HepG2 (cell line): ENCODE data around the gene SDCCAG8. TPM values are rescaled to one million over a fixed set of nuclear protein-coding genes. Genes with fewer than 3 reads are reported as not detected.

Experiments
- ATAC-seq: fragments of 200-7000 bp; cut with Tn5 transposase; 3 replicates; pipeline ENCODE4 v1.9.1; 2020; ENCODE audit warnings: mild to moderate bottlenecking, moderate library complexity
- BruUV-seq: library from RNA; stranded (reverse); fragments of 400-500 nt; replicated peaks from 2 replicates; lab custom pipeline; 2021; lab: Mats Ljungman, UMichigan
- CTCF ChIA-PET: fragments of 300-600 bp; formaldehyde crosslinking; extraction: SDS; loops from one replicate; lab custom pipeline; 2021; ENCODE audit warnings: low total read pairs, inconsistent platforms, low intra/inter-chr PET ratio; lab: Yijun Ruan, JAX
- POLR2A ChIA-PET: fragments of 350-600 bp; sonication (Branson Sonifier 250); formaldehyde crosslinking; loops from one replicate; lab custom pipeline; 2020; ENCODE audit warnings: antibody characterized with exemption, inconsistent platforms; lab: Yijun Ruan, JAX
- DNase-seq: peaks from one replicate; pipeline ENCODE4 v3.0.0-alpha.2; 2015; ENCODE audit warnings: low spot score
- FAIRE-seq: peaks from 3 replicates; lab custom pipeline; 2011; peaks lifted over from hg19 to GRCh38; lab: Jason Lieb, UNC
- H2AFZ ChIP-seq: one replicate; pipeline ENCODE4 v1.6.1; 2011; ENCODE audit warnings: low read length, inconsistent platforms
- H3K27ac ChIP-seq: fragments of 300-600 bp; 3 replicates; pipeline ENCODE4 v1.8.0; 2011; ENCODE audit warnings: mixed run types, mild to moderate bottlenecking, mixed read lengths, low read length, inconsistent platforms; ENCODE audit not compliant: insufficient read depth; ENCODE audit errors: extremely low read length
- H3K27me3 ChIP-seq, 2 experiments: fragments of 200-600 bp in 1 of 2; 2 replicates in 1 of 2; 3 replicates in 1 of 2; pipeline versions ENCODE4 v1.6.0 to v1.8.0; 2011; ENCODE audit warnings: low read length in 2 of 2, mild to moderate bottlenecking in 2 of 2, moderate library complexity in 2 of 2, inconsistent platforms in 1 of 2; ENCODE audit not compliant: insufficient read depth in 2 of 2, control insufficient read depth in 1 of 2
- H3K36me3 ChIP-seq, 2 experiments: fragments of 200-600 bp in 1 of 2; replicated peaks in 1 of 2; 2 replicates in 1 of 2; 3 replicates in 1 of 2; pipeline versions ENCODE4 v1.5.1 to v1.8.0; 2011; ENCODE audit warnings: low read length in 2 of 2, inconsistent platforms in 1 of 2; ENCODE audit not compliant: insufficient read depth in 2 of 2, control insufficient read depth in 1 of 2
- H3K4me1 ChIP-seq: 2 replicates; pipeline ENCODE4 v1.5.1; 2012; ENCODE audit warnings: low read length, inconsistent platforms; ENCODE audit not compliant: insufficient read depth
- H3K4me2 ChIP-seq: 2 replicates; pipeline ENCODE4 v1.6.0; 2011; ENCODE audit warnings: low read depth, low read length, inconsistent platforms
- H3K4me3 ChIP-seq, 3 experiments: fragments of 200-600 bp in 1 of 3; sonication (generic), shearing (Covaris generic) in 1 of 3; replicated peaks in 1 of 3; 2 replicates each; pipeline ENCODE4 v1.5.1; 2011 to 2016; ENCODE audit warnings: low read length in 3 of 3, inconsistent platforms in 2 of 3, low read depth in 2 of 3, mild to moderate bottlenecking in 2 of 3, control low read depth in 1 of 3, mixed read lengths in 1 of 3; ENCODE audit not compliant: insufficient read depth in 1 of 3
- H3K79me2 ChIP-seq: one replicate; pipeline ENCODE4 v1.6.1; 2011; ENCODE audit warnings: low read length, inconsistent platforms; ENCODE audit not compliant: insufficient read depth
- H3K9ac ChIP-seq: 2 replicates; pipeline ENCODE4 v1.6.0; 2011; ENCODE audit warnings: mild to moderate bottlenecking, low read depth, low read length, inconsistent platforms; ENCODE audit not compliant: insufficient read depth
- H3K9me3 ChIP-seq: 2 replicates; pipeline ENCODE4 v1.5.1; 2012; ENCODE audit warnings: mild to moderate bottlenecking, low read length
- H4K20me1 ChIP-seq: 2 replicates; pipeline ENCODE4 v1.6.0; 2011; ENCODE audit warnings: inconsistent platforms, mild to moderate bottlenecking, low read length, moderate library complexity; ENCODE audit not compliant: insufficient read depth
- CENPT ChIP-seq: sonication (generic); formaldehyde crosslinking; IDR thresholded peaks from 2 replicates; pipeline ENCODE4 v1.8.0; 2022; ENCODE audit warnings: low read depth, mild to moderate bottlenecking, moderate library complexity, missing genetic modification reagents
- EED ChIP-seq: sonication (generic); formaldehyde crosslinking; IDR thresholded peaks from 2 replicates; pipeline ENCODE4 v1.5.0; 2020; ENCODE audit warnings: mild to moderate bottlenecking, missing genetic modification reagents
- FUBP1 ChIP-seq: sonication (generic); formaldehyde crosslinking; IDR thresholded peaks from 2 replicates; pipeline ENCODE4 v1.5.1; 2020; ENCODE audit warnings: missing genetic modification reagents, mild to moderate bottlenecking, borderline replicate concordance
- MATR3 ChIP-seq: sonication (generic); formaldehyde crosslinking; IDR thresholded peaks from 2 replicates; pipeline ENCODE4 v1.4.0; 2020; ENCODE audit warnings: missing genetic modification reagents
- MXI1 ChIP-seq: IDR thresholded peaks from 3 replicates; pipeline ENCODE4 v1.6.1; 2012; ENCODE audit warnings: low read depth, low read length, inconsistent platforms, borderline replicate concordance
- NAIF1 ChIP-seq: sonication (generic); formaldehyde crosslinking; IDR thresholded peaks from 2 replicates; pipeline ENCODE4 v1.5.0; 2020; ENCODE audit warnings: mild to moderate bottlenecking, missing genetic modification reagents, borderline replicate concordance
- RARG ChIP-seq: sonication (generic); formaldehyde crosslinking; IDR thresholded peaks from 2 replicates; pipeline ENCODE4 v1.4.0; 2020; ENCODE audit warnings: low read depth, mild to moderate bottlenecking, missing genetic modification reagents
- SIX4 ChIP-seq: sonication (generic); formaldehyde crosslinking; IDR thresholded peaks from 2 replicates; pipeline ENCODE4 v1.4.0; 2020; ENCODE audit warnings: missing genetic modification reagents
- ZBTB43 ChIP-seq: sonication (generic); formaldehyde crosslinking; conservative IDR thresholded peaks from 2 replicates; pipeline ENCODE4 v1.4.0; 2020; ENCODE audit warnings: missing genetic modification reagents
- ZNF143 ChIP-seq: sonication (generic); formaldehyde crosslinking; IDR thresholded peaks from 2 replicates; pipeline ENCODE4 v1.4.0; 2020; ENCODE audit warnings: missing genetic modification reagents
- ZNF232 ChIP-seq: sonication (generic); formaldehyde crosslinking; IDR thresholded peaks from 2 replicates; pipeline ENCODE4 v1.4.0; 2020; ENCODE audit warnings: missing genetic modification reagents, borderline replicate concordance
- ZNF326 ChIP-seq: sonication (generic); formaldehyde crosslinking; IDR thresholded peaks from 2 replicates; pipeline ENCODE4 v1.4.0; 2020; ENCODE audit warnings: missing genetic modification reagents, borderline replicate concordance
- ZNF34 ChIP-seq: sonication (generic); formaldehyde crosslinking; IDR thresholded peaks from 2 replicates; pipeline ENCODE4 v1.4.0; 2020; ENCODE audit warnings: mild to moderate bottlenecking, missing genetic modification reagents, borderline replicate concordance
- ZNF709 ChIP-seq: sonication (generic); formaldehyde crosslinking; IDR thresholded peaks from 2 replicates; pipeline ENCODE4 v1.5.0; 2020; ENCODE audit warnings: mild to moderate bottlenecking, missing genetic modification reagents
- WGBS: methylation state at CpG from one replicate; pipeline ENCODE4 v1.1.6; 2017; ENCODE audit warnings: low lambda C conversion rate; 5-methylcytosine and 5-hydroxymethylcytosine counted together
- in situ Hi-C: cut with HindIII; loops from 2 replicates; pipeline ENCODE4 v1.10.0; 2017; ENCODE audit warnings: low pct_unique_long_range_greater_than_20kb; ENCODE audit not compliant: extremely low pct_ligation_motif_present
- intact Hi-C: fragments of 100-400 bp; cut with micrococcal nuclease; formaldehyde crosslinking; loops from one replicate; pipeline ENCODE4 v1.10.0; 2022; ENCODE audit not compliant: unreplicated experiment
- polyA plus RNA-seq, 8 experiments: library from polyadenylated mRNA; depleted of rRNA in 3 of 8; stranded (reverse) in 7 of 8; unstranded in 1 of 8; fragments of >200 nt; fragmentation: Illumina TruSeq in 4 of 8; extraction: Trizol in 4 of 8; gene quantifications; 2 replicates each; pipeline versions ENCODE4 v1.2.1 to v1.2.3, GENCODE V29; 2011 to 2016; ENCODE audit warnings: low read depth in 4 of 8, missing spikeins in 1 of 8, mixed read lengths in 1 of 8; ENCODE audit not compliant: insufficient read depth in 1 of 8
- total RNA-seq, 5 experiments: library from RNA; depleted of rRNA; stranded (reverse); fragments of >200 nt; fragmentation: Illumina TruSeq; extraction: Trizol; gene quantifications; 2 replicates each; pipeline ENCODE4 v1.2.3, GENCODE V29; 2016; ENCODE audit warnings: low read depth in 1 of 5
- TF ChIP-seq, protein P1 (sequence below): sonication (generic); formaldehyde crosslinking; IDR thresholded peaks from 2 replicates; pipeline ENCODE4 v1.5.0; 2020; ENCODE audit warnings: missing genetic modification reagents

The SDCCAG8 gene
- total and polyA plus RNA-seq, 2 of the 13 experiments (the other 11 are each of a cell fraction or from before 2014, with no cell fraction given) = 9.5 to 13.4 TPM

DNA sequence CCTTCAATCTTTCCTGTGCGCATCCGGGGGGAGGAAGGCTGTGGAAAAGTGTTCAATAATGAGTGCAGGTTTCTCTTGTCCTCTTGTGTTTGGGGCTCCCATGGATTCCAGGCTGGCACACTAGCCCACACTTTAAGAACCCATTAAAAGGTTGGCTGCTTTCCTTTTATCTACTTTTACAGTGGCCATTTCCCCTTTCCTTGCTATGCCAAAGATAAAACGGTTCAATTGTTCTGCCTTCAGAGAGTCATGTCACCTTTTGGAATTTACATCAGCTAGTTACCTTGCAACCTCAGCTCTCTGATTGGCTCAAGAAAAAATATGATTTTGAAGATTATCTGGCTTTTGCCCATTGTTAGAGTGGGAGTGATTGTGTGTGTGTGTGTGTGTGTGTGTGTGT, 182.3 kb downstream of the SDCCAG8 start:
- Histone ChIP-seq H3K4me1 (no peaks in the 10 kb centered on the region), H3K9ac (no peak overlapping the region), H3K27ac (no peak overlapping the region), H2AFZ (no peak overlapping the region), H3K4me3 (no peak overlapping the region), H3K9me3 (no peaks in the 10 kb centered on the region), H3K4me2 (no peak overlapping the region), H4K20me1 (no peaks in the 10 kb centered on the region), H3K27me3 (no peaks in the 10 kb centered on the region), H3K79me2 (no peaks in the 10 kb centered on the region), H3K36me3 (no peaks in the 10 kb centered on the region)
- in situ Hi-C loops = no loop called here
- TF ChIP-seq ZBTB43 (CRISPR knock-in tag) = no peak
- TF ChIP-seq ZNF326 (CRISPR knock-in tag) = no peak
- TF ChIP-seq ZNF709 (CRISPR knock-in tag) = no peak
- TF ChIP-seq ZNF34 (CRISPR knock-in tag) = no peak
- TF ChIP-seq, protein P1, sequence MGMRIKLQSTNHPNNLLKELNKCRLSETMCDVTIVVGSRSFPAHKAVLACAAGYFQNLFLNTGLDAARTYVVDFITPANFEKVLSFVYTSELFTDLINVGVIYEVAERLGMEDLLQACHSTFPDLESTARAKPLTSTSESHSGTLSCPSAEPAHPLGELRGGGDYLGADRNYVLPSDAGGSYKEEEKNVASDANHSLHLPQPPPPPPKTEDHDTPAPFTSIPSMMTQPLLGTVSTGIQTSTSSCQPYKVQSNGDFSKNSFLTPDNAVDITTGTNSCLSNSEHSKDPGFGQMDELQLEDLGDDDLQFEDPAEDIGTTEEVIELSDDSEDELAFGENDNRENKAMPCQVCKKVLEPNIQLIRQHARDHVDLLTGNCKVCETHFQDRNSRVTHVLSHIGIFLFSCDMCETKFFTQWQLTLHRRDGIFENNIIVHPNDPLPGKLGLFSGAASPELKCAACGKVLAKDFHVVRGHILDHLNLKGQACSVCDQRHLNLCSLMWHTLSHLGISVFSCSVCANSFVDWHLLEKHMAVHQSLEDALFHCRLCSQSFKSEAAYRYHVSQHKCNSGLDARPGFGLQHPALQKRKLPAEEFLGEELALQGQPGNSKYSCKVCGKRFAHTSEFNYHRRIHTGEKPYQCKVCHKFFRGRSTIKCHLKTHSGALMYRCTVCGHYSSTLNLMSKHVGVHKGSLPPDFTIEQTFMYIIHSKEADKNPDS = no peak
- FAIRE-seq (no peak), DNase-seq (no peak), ATAC-seq (no peak)
- no TSS peak for BruUV-seq
- ChIA-PET CTCF (no interaction called here), POLR2A (no interaction called here)
- WGBS = 92% methylated on average over 3 of the region's 3 CpGs
- intact Hi-C loops = no loop called here

DNA sequence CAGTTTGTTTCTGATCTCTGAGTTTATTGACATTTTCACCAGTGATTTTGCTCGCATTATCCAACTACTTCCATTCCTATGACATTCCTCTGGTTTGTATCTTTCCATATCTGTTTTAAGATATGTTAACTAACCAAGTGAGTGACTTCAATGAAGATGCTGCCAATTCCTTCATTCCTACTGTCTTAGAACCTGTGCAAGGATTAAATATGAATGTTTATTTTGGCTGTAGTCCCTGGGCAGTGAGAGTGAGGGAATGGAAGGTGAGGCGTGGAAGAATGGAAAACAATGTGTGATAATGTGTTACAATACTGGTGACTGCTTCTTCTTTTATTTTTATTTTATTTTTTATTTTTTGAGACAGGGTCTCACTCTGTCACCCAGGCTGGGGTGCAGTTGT, 183.0 kb downstream of the SDCCAG8 start:
- Histone ChIP-seq H2AFZ (no peak overlapping the region), H3K36me3 (no peaks in the 10 kb centered on the region), H3K9me3 (no peaks in the 10 kb centered on the region), H3K79me2 (no peaks in the 10 kb centered on the region), H3K4me1 (no peaks in the 10 kb centered on the region), H3K27ac (no peak overlapping the region), H3K4me2 (no peak overlapping the region), H3K4me3 (no peak overlapping the region), H3K9ac (no peak overlapping the region), H4K20me1 (no peaks in the 10 kb centered on the region), H3K27me3 (no peaks in the 10 kb centered on the region)
- FAIRE-seq = no peak
- ATAC-seq = no peak
- in situ Hi-C loops (no loop called here), intact Hi-C loops (no loop called here)
- no peak for DNase-seq
- no TSS peak for BruUV-seq
- ChIA-PET POLR2A (no interaction called here), CTCF (no interaction called here)
- 100% methylated on average over 2 of the region's 2 CpGs for WGBS
- no peak for TF ChIP-seq FUBP1 (CRISPR knock-in tag)
- TF ChIP-seq ZNF232 (CRISPR knock-in tag) = no peak
- no peak for TF ChIP-seq MATR3 (CRISPR knock-in tag)
- no peak for TF ChIP-seq SIX4 (CRISPR knock-in tag)
- TF ChIP-seq CENPT (CRISPR knock-in tag) = no peak
- no peak for TF ChIP-seq EED (CRISPR knock-in tag)
- no peak for TF ChIP-seq ZNF143 (CRISPR knock-in tag)
- TF ChIP-seq RARG (CRISPR knock-in tag) = no peak
- no peak for TF ChIP-seq MXI1
- no peak for TF ChIP-seq NAIF1 (CRISPR knock-in tag)
